HT1080 (cell line): ENCODE measurements around the gene VPS9D1. TPM values are rescaled to one million over a fixed set of nuclear protein-coding genes. Genes with fewer than 3 reads are reported as not detected.
"Not testable (repeated sequence)": the region's sequence is repeated elsewhere in the genome, so short reads cannot be mapped to it uniquely, and the experiment has no call there.

Experiments used
- DNase-seq: peaks from one replicate; pipeline ENCODE4 v3.0.0-alpha.2; 2015; ENCODE audit warnings: low read depth
- total RNA-seq: library from RNA; depleted of rRNA; stranded (reverse); fragments of >200 nt; shearing (Covaris generic); gene quantifications from 2 replicates; pipeline ENCODE4 v1.2.3, GENCODE V29; 2014

Gene VPS9D1
- total RNA-seq, 1 experiment from 2014 or later: 16.0 TPM

DNA sequence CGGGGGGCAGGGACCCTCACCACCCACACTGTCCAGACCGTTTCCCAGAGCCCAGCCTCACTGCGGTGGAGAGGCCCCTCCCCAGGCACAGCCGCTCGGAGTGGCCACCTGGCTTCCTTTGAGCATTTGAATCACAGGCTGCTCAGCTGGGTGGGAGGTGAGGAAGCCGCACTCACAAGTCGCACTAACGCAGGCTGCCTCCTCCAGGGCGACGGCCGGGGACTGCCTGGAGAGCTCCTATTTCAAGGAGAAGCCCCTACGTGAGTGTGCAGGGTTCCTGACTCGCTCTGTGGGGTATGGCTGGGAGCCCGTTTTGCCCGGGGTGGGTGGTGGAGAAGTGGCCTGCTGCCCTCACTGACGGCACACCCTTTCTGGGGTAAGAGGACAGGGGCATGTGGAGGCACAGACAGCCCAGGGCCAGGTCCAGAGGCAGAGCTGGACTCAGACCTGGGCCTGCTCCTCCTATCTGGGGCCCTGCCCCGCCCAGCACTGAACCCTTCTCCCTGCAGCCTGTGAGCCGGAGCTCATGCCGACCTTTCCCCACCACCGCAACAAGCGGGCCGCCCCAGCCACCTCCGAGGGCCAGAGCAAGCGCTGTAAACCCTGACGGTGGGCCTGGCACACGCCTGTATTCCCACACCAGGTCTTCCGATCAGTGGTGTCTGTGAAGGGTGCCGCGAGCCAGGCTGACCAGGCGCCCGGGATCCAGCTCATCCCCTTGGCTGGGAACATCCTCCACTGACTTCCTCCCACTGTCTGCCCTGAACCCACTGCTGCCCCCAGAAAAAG lies 25.4 kb downstream of the VPS9D1 start:
- no peak for DNase-seq

- DNase-seq: not testable (repeated sequence)
Measured at GRCh38 chr16:89694784-89695085, 26.0 kb downstream of the VPS9D1 start.

DNA sequence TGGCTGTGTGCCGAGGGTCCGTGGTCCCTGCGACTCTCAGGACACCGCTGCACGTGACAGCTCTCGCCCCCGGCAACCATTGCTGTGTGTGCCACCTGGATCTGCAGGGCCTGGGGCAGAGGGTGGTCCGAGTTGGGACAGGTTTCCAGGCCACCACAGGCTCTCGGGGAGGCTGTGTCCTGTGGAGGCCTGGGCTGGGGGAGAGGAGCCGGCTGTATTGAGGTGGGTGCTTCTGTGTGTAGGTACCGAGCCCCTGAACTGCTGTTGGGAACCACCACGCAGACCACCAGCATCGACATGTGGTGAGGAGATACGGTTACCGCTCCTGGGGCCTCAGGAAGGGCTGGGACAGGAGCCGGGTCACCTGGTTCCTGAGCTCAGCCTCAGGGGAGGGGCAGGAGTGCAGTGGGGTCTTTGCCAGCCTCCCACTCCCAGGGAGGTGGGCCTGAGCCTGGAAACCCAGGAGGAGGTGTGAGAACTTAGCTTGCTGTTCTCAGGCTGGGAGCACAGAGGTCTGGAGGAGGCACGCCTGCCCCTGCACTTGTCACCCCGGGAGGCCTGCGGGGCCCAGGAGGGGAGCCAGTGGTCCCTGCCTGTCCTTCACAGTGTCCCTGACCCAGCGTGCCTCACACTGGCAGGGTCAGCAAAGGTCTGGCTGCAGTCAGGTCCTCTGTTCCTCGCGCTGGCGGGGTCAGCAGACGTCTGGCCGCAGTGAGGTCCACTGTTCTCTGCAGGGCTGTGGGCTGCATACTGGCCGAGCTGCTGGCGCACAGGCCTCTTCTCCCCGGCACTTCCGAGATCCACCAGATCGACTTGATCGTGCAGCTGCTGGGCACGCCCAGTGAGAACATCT lies 26.5 kb downstream of the VPS9D1 start:
- no peak for DNase-seq

GRCh38 chr16:89693289-89693731 lies 27.4 kb downstream of the VPS9D1 start:
- DNase-seq: no peak

DNA sequence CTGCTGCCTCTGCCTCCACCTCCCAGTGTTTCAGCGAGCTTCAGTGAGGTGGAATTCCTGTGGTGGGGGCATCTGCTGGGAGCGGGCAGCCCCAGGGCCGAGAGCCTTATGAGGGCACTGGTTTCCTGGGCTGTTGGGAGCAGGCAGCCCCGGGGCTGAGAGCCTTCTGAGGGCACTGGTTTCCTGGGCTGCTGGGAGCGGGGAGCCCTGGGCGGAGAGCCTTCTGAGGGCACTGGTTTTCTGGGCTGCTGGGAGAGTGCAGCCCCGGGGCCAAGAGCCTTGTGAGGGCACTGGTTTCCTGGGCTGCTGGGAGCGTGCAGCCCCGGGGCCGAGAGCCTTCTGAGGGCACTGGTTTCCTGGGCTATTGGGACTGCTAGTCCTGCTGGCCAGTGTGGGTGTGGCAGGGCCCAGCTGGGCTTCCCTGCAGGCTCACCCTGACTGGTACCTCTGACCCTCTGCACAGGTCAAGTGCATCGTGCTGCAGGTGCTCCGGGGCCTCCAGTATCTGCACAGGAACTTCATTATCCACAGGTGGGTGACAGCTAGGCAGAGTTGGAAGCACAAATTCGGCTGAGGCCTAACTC lies 28.6 kb downstream of the VPS9D1 start:
- no peak for DNase-seq

DNA sequence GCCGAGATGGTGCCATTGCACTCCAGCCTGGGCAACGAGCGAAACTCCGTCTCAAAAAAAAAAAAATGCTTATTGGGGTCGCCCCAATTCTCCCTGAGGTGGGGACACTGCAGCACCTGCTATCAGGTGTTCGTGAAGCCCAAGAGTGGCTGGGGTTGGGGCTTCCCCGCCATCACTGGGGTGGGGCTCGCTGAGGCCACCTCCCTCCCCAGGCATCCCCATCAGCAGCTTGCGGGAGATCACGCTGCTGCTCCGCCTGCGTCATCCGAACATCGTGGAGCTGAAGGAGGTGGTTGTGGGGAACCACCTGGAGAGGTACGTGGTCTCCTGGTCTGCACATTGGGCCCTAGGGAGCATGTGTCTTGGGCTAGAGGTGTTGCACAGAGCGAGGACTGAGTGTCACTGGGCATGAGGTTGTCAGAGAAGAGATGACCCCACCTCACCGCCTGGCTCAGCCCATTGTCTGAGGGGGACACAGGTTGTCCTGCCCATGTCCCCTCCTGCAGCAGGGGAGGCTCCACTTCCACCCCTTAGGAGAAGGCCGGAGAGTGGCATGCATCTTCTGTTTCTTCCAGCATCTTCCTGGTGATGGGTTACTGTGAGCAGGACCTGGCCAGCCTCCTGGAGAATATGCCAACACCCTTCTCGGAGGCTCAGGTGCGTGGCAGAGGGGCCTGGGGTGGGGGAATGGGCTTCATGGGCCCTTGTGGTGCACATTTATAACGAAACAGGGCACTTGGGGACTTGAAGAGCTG lies 29.3 kb downstream of the VPS9D1 start:
- no peak for DNase-seq

- DNase-seq: no peak
Measured at GRCh38 chr16:89690392-89690901, 30.3 kb downstream of the VPS9D1 start.

GRCh38 chr16:89689621-89690020 lies 31.1 kb downstream of the VPS9D1 start:
- DNase-seq: not testable (repeated sequence)

DNA sequence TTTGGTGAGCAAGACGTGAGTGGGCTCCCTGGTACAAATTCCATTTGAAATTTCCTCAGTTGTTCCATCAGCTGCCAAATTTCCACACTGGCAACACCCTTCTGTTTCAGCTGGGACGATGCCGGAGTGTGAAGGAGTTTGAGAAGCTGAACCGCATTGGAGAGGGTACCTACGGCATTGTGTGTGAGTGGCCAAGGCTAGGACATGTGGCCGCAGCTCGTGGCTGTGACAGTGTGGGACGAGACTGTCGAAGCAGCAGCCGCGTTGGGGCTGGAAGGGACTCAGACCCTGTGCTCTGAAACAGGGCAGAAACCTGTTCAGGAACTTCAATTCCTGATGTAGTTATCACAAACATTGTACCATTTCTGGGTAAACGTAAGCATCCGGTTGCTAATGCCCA lies 31.6 kb downstream of the VPS9D1 start:
- no peak for DNase-seq

GRCh38 chr16:89688395-89688794 lies 32.3 kb downstream of the VPS9D1 start:
- DNase-seq: no peak

- DNase-seq: peak; percentile 26
Measured at GRCh38 chr16:89687092-89687940, 33.4 kb downstream of the VPS9D1 start.

DNA sequence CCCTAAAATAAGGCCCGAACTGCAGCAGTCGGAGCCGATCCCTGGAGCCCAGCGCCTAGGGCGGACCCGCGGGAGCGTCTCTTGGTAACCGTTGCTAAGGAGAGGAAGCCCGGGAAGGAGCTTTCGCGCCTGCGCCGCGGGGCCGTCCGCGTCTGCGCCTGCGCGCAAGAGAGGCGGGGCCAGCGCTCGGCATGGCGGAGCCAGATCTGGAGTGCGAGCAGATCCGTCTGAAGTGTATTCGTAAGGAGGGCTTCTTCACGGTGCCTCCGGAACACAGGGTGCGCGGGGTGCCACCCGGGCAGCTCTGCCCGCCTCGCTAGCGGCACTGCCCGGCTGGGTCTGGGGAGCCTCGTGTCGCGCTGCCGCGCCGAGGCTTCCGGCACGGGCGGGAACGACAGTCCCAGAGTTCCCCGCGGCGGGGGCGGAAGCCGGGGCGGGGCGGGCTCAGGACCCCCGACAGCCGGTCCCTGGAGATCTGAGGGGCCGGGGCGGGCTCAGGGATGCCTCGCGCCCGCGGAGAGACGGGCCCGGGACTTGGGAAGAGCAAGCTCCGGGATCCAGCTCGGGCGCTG lies 34.1 kb downstream of the VPS9D1 start, which contains the start of gene CDK10:
Gene CDK10 (plus strand): TSS at position 170 of the 572 bp plus-strand sequence. CDS start 22 bp downstream, at position 192.
- DNase-seq: peak; percentile 80

DNA sequence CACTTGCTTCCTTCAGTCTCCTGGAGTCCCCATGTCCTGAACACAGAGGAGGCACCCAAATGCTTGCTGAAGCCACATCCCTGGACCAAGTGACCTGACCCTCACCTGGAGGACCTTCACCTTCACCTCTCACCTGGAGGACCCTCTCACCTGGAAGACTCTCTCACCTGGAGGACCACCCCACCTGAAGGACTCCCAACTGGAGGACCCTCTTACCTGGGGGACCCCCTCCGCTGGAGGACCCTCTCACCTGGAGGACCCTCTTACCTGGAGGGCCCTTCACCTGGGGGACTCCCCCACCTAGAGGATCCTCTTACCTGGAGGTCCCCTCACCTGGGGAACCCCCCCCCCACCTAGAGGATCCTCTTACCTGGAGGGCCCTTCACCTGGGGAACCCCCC lies 34.8 kb downstream of the VPS9D1 start:
- DNase-seq: no peak

- DNase-seq: no peak
Measured at GRCh38 chr16:89678258-89678657, 42.4 kb downstream of the VPS9D1 start.

DNA sequence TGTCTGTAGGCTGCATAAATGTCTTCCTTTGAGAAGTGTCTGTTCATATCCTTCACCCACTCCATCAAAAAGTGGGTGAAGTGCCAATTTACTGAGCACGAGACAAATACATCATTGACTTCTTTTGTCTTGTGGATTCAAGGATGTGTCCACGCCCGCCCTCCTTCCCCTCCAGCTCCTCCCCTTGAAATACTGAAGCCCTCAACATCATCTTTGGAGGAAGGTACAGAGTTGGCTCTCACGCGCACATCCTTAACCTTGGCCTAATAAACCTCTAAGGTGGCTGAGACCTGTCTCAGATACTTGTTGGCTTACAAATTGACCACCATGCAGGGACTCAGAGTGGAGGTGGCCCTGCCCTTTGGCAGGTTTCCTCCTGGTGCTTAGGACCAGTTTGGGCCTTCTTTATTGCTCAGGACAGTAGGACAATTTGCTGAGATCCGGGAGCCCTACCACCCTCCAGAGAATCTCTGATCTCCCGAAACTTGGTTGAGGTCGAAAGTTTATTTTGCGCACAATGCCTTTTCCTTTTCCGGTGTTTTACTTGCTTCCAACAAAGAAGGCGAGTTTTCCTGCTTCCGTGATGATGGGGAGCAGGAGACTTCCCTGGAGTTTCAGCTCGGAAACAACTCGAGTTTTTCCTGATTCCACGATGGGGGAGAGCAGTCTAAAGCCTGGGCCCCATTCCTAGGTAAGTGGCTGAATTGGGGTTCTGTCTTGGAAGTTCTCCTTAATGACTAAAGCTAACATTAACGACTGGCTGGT lies 48.3 kb downstream of the VPS9D1 start:
- DNase-seq: no peak

DNA sequence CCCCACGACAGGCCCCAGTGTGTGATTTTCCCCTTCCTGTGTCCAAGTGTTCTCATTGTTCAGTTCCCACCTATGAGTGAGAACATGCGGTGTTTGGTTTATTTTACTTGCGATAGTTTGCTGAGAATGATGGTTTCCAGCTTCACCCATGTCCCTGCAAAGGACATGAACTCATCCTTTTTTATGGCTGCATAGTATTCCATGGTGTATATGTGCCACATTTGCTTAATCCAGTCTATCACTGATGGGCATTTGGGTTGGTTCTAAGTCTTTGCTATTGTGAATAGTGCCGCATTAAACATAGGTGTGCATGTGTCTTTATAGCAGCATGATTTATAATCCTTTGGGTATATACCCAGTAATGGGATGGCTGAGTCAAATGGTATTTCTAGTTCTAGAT lies 49.1 kb downstream of the VPS9D1 start:
- not testable (repeated sequence) for DNase-seq

GRCh38 chr16:89670496-89671431 lies 49.9 kb downstream of the VPS9D1 start:
- DNase-seq: peak; percentile 42

DNA sequence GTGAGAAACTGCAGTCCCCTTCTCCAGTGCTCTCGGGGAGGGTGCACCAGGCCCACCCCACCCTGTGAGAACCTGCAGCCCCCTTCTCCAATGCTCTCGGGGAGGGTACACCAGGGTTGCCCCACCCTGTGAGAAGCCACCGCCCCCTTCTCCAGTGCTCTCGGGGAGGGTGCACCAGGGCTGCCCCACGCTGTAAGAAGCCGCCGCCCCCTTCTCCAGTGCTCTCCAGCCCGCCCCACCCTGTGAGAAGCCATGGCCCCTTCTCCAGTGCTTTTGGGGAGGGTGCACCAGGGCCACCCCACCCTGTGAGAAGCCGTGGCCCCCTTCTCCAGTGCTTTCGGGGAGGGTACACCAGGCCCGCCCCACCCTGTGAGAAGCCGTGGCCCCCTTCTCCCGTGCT lies 50.9 kb downstream of the VPS9D1 start:
- no peak for DNase-seq
